GM19324 (cell line): ENCODE data around the gene MAP2K5.

Experiments
- ATAC-seq: cut with Tn5 transposase; IDR thresholded peaks from one replicate; pipeline ENCODE4 v1.9.1; 2021; ENCODE audit warnings: mild to moderate bottlenecking, moderate library complexity; ENCODE audit not compliant: unreplicated experiment, low FRiP score

The MAP2K5 gene

DNA sequence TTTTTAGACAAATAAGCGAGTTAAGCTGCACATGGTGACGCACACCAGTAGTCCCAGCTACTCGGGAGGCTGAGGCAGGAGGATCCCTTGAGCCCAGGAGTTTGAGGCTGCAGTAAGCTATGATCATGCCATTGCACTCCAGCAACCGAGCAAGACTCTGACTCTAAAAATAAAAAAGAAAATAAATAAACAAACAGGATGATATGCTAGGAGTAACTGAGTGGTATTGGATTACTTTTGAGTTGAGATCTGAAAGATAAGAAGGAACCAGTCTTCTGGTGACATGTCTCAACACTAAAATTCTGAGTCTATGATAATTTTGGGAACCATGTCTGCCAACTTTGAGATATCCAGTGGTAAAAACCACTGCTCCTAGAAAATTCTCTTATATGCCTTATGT lies 173.7 kb downstream of the MAP2K5 start:
- no peak for ATAC-seq

DNA sequence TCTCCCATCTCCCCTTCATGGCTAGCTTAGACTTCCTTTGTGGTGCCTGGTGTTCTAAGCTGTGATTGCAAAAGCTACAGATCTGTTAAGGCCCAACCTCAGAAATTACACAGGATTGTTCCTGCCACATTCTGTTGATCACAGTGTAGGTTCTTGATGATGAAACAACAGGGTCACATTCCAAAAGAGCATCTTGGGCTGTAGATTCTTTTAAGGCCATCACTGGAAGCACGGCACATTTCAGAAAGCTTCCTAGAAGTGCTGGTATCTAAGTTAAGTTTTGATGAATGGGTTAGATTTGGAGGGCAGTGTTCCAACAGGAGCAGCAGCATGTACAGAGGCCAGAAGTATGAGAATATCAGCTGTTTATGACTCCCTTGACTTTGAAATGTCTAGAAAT lies 175.3 kb downstream of the MAP2K5 start:
- no peak for ATAC-seq

DNA sequence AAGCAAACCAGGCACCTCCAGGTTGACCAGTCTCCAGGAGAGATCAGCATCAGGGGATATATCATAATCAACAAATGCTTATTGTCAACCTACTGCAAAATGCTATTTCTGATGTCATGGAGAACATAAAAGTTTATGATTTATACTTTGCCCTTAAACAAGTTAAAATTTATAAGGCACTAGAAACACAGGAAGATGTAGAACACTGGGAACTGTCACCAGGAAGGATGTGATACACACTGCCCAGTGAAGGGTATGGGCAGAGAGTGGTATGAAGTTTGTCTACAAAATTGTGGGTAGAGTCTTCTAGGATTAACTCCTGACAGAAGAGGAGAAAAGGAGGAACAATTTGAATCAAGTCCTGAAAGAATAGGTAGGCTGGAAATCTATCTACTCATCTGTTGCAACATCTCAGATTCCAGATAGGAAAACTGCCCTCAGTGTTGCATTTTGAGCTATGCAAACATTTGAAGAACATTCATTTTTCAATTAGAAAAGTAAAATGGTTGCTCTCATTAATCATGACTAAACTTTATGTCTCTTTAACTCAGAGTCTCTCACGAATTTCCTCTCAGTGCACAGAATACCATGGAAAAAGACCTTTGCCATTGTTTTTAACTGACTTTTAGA lies 176.9 kb downstream of the MAP2K5 start:
- ATAC-seq = no peak

DNA sequence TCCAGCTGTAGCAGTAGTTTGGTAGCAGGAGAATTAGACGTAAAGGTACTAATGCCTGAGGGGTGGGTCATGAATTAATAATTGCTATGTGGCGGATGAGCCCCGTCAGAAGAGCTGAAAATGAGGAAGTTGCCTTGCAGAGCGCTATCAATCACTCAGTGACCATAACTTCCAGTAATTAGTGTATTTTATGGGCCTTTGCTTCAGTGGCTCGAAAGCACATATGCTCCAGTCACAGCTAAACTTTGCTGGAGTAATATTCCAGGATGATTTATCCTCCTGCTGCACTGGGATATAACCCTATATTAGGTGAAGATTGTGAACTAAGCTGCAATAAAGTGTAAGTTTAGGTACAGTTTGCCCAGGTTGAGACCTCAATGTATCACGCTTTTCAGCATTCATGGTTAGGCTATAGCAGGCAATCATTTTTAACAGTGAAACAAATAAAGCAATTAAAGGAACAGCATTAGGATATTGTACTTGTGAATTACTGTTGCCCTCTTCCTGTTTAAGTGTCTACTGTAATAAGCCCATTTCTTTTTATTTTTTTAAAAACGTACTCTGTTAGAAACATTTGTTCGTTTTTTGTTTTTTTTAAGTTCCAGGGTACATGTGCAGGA lies 178.2 kb downstream of the MAP2K5 start:
- no peak for ATAC-seq

DNA sequence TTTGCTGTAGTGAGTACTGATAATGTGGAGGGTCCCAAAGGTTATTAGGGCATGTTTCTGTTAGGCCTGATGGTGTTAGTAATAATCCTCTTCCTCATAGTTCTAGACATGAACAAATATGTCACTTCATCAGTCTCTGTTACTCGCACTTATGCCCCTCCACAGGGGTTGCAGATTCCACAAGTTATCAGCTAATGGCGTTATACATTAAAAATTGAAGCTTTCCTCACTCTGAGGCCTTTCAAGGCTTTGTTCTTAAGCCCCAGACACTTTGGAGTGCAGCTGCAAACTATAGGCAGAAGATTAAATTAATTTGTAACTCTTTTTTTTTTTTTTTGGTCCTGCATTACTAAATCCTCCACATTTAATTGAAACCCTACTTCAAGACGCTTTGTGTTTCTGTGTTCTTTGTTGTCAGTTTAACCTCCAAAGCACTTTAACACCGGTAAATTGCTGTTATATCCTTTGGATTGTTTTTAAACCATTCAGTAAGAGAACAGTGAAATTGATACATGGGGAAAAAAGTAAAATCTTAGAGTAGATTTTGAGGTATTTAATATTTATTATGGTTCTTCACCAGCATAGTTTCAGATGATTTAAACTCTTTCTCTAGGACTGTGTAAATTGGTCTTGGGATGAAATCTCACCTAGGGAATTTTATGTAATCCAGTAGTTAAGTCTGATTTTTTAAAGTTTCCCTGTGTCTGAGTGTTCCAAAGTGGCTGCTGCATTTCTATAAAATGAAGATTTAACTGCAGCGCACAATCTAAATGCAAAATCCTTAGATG lies 179.7 kb downstream of the MAP2K5 start:
- ATAC-seq = no peak

- ATAC-seq = no peak
These were observed 181.0 kb downstream of the MAP2K5 start for GRCh38 chr15:67723294-67724024.

GRCh38 chr15:67724691-67725375 lies 182.3 kb downstream of the MAP2K5 start:
- ATAC-seq = no peak

DNA sequence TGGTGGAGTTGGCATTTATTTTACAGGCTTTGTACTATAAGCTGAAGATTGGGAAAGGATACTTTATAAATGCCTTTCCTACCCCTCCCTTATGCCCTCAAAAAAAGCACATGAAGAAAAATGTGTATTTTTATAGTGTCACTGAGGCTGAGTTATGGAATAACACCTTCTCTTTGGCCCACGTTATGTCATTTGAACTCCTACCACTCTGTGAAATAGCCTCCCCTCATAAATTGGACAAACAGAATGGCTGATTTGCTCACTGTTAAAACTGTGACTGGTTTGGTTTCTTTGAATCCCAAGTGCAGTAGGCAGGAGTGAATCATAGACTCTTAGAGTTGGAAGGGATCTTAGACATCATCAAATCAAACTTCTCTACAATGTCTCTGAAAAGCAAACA lies 187.6 kb downstream of the MAP2K5 start:
- no peak for ATAC-seq

DNA sequence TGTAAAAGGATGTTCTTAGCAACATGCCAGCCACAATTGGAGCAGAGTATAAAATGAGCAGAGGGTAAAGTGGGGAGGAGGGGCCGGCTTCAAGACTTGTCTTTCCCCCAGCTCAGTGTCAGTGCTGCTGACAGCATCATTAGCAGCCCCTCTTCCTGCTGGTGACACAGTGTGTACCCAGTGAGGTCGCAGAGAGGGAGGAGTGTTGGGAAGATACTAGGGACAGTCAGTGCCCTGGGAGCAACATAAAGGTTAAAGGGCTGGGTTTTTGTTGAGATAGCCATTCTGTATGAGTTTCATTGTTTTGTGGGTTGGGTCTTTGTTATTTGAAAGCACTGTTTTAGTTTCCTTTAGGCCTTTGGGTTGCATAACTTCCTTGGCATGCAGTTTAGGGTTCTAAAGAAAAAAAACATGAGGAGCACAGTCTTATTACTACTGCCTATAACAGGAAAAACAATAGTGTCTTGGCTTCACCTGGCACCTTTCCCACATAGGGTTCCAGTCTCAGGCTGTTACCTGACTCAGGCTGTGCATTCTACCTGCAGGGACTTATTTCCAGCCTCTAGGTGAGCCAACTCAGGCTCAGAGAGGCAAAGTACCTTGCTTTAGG lies 188.7 kb downstream of the MAP2K5 start:
- no peak for ATAC-seq

DNA sequence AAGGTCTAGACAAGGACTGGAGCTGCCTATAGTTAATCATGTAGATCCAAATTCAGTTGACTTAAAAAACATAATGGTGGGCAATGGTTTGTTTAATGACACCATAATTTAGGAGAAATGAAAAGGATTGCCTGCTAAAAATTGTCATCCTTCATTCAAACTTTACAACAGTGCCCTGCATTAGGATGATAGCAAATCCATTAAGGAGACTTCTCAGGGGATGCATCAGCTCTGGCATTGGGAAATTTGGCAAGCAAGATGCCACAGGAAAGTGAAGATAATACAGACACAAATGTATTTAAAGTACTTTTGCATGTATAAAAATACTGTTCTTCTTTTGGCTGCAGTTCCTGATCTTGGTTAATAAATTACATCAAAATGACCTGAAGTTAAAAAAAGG lies 189.7 kb downstream of the MAP2K5 start:
- ATAC-seq = no peak

- no peak for ATAC-seq
These were observed 190.3 kb downstream of the MAP2K5 start for GRCh38 chr15:67732671-67733374.

- no peak for ATAC-seq
These were observed 193.4 kb downstream of the MAP2K5 start for GRCh38 chr15:67735896-67736295.

DNA sequence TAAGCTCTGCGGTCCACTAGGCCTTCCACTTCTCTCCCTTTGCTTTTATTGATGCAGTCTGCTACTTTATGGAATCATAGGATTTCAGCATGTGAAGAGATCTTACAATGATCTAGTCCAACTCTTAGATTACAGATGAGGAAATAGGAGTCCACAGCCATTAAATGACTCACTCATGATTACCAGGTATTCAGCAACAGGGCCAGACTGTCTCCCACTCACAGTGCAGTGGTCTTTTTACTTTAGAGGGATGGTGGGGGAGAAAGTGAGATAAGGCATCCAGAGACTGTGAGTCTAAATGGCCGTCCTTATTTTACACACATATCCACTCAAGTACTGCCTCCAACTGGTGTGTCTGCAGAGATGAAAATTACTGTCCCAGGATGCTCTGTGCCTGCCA lies 194.3 kb downstream of the MAP2K5 start:
- ATAC-seq = no peak

DNA sequence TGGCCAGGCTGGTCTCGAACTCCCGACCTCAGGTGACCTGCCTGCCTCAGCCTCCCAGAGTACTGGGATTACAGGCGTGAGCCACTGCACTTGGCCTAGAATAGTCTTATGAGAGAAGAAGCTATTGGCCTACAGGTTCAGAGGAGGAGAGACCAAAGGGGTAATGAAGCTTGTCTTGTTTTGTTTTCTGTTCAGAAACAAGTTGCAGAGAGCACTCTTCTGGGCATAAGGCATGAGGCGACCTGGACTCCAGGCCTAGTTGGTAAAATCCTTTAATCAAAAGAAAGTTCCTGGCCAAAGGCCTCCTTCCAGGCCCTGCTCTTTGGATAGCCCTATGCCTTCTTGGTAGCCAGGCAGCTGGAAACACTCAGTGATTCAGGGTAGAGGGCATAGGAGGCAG lies 195.6 kb downstream of the MAP2K5 start:
- no peak for ATAC-seq

GRCh38 chr15:67740405-67740804 lies 197.9 kb downstream of the MAP2K5 start:
- no peak for ATAC-seq

DNA sequence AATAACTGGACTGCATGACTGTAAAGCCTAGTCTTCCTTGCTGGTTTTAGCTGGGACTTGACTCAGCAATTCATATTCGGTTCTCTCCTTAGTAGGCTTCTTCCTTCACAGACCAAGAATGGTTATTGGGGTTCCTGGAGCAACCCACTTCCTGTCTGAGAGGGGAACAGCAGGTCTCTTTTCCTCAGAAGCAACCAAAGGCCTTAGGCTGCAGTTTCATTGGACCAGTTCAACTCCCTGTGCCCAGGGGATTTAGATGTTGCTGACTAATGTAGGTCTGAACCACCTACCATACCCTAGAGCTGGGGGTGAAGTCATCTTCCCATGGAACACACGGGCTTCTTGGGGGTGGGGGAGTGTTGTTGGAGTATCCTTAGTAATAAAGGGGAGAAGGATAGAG lies 198.8 kb downstream of the MAP2K5 start:
- no peak for ATAC-seq

DNA sequence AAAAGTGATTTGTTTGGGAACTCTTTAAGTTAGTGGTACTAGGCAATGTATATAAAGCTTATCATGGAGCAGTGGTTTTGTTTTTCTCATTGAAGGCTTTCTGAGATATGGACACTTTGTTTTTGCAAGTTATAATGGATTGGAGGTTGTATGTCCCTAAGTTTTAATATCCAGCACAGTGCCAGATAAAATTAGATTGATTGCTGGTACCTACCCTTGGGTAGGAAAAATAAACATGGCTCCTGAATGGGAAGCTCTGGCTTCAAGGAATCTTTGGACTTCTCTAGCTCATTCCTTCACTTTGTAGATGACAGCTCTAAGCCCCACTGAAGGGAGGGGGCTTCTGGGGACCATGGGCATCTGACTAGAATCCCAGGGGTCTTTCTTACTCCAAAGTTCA lies 201.1 kb downstream of the MAP2K5 start:
- ATAC-seq = no peak

GRCh38 chr15:67744331-67745072 lies 202.0 kb downstream of the MAP2K5 start:
- ATAC-seq = no peak
